Inflammatory macrophage (primary cell): ENCODE results near the gene WDR77.

Source experiments
- DNase-seq, 2 donors: peaks; one replicate each; pipeline ENCODE4 v3.0.0-alpha.2; 2020 to 2022
- total RNA-seq, 18 experiments: gene quantifications; one replicate each; lab custom pipeline; 2026; ENCODE audit warnings: mixed read lengths in 6 of 18, inconsistent platforms in 2 of 18; lab: John Stamatoyannopoulos, UW

The WDR77 gene
- total RNA-seq, result 5.4 to 27.0 (median 20.6) reads per million in 18 experiments

GRCh38 chr1:111448918-111449702, at the start of gene WDR77, which contains the start of gene ATP5PB:
WDR77 (minus strand) TSS chr1:111449256; CDS start chr1:111449169, 87 bp downstream.
ATP5PB (plus strand) TSS chr1:111449464; CDS start chr1:111449542, 78 bp downstream.
- DNase-seq, result peak; percentile 99 to 100

- no peak for DNase-seq
Observed at GRCh38 chr1:111497592-111497991, 48.5 kb upstream of the WDR77 start.

- no peak for DNase-seq
Observed at GRCh38 chr1:111496398-111496797, 47.3 kb upstream of the WDR77 start.

- no peak for DNase-seq
Observed at GRCh38 chr1:111491070-111491469, 42.0 kb upstream of the WDR77 start.

GRCh38 chr1:111490220-111490619, 41.2 kb upstream of the WDR77 start:
- no peak for DNase-seq

- peak; percentile 66 to 73 for DNase-seq
Observed at GRCh38 chr1:111489604-111490003, 40.5 kb upstream of the WDR77 start.

- no peak for DNase-seq
Observed at GRCh38 chr1:111488669-111489068, 39.6 kb upstream of the WDR77 start.

GRCh38 chr1:111487133-111487532, 38.1 kb upstream of the WDR77 start:
- DNase-seq, result peak; percentile 60 to 71

- no peak for DNase-seq
Observed at GRCh38 chr1:111486431-111486830, 37.4 kb upstream of the WDR77 start.

GRCh38 chr1:111484391-111485026, 35.5 kb upstream of the WDR77 start:
- DNase-seq, result no peak

GRCh38 chr1:111483876-111484275, 34.8 kb upstream of the WDR77 start:
- DNase-seq, result peak; percentile 47 to 68

- DNase-seq, result no peak
Observed at GRCh38 chr1:111483166-111483565, 34.1 kb upstream of the WDR77 start.

GRCh38 chr1:111481387-111482221, 32.5 kb upstream of the WDR77 start:
- DNase-seq, result peak; percentile 86 to 87

- peak; percentile 61 to 67 for DNase-seq
Observed at GRCh38 chr1:111480674-111481073, 31.6 kb upstream of the WDR77 start.

GRCh38 chr1:111476761-111477309, 27.8 kb upstream of the WDR77 start:
- peak; percentile 48 to 67 for DNase-seq

GRCh38 chr1:111476214-111476613, 27.2 kb upstream of the WDR77 start:
- no peak for DNase-seq

- DNase-seq, result no peak
Observed at GRCh38 chr1:111475701-111476100, 26.6 kb upstream of the WDR77 start.

- DNase-seq, result no peak
Observed at GRCh38 chr1:111474521-111474920, 25.5 kb upstream of the WDR77 start.

- DNase-seq, result no peak
Observed at GRCh38 chr1:111474106-111474505, 25.1 kb upstream of the WDR77 start.

GRCh38 chr1:111471538-111471937, 22.5 kb upstream of the WDR77 start:
- no peak for DNase-seq

GRCh38 chr1:111471012-111471411, 22.0 kb upstream of the WDR77 start:
- DNase-seq, result peak; percentile 91 to 93

GRCh38 chr1:111470596-111470995, 21.5 kb upstream of the WDR77 start:
- DNase-seq, result no peak

- no peak for DNase-seq
Observed at GRCh38 chr1:111469539-111469938, 20.5 kb upstream of the WDR77 start.
